HG03439 (cell line): ENCODE measurements around the gene ESM1.
"Not testable (repeated sequence)": the region's sequence is repeated elsewhere in the genome, so short reads cannot be mapped to it uniquely, and the experiment has no call there.

Experiments
- ATAC-seq: cut with Tn5 transposase; IDR thresholded peaks from one replicate; pipeline ENCODE4 v1.9.1; 2021; ENCODE audit warnings: mild to moderate bottlenecking, moderate library complexity; ENCODE audit not compliant: unreplicated experiment

The ESM1 gene, protein sequence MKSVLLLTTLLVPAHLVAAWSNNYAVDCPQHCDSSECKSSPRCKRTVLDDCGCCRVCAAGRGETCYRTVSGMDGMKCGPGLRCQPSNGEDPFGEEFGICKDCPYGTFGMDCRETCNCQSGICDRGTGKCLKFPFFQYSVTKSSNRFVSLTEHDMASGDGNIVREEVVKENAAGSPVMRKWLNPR

GRCh38 chr5:54985301-54986268, at the start of gene ESM1:
Gene ESM1 (minus strand): TSS chr5:54985593. CDS start chr5:54985517, 76 bp downstream.
- no peak for ATAC-seq

DNA sequence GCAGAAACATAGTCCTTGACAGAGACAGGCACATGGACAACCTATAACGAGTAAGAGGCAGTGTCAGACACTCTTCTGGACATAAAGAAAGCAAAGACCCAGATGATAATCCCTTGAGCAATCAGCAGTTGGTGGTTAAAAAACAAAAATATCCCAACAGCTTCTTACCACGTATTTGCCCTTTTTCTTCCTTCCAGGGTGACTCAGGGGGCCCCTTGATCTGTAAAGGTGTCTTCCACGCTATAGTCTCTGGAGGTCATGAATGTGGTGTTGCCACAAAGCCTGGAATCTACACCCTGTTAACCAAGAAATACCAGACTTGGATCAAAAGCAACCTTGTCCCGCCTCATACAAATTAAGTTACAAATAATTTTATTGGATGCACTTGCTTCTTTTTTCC, 48.2 kb upstream of the ESM1 start:
- no peak for ATAC-seq

- ATAC-seq, result no peak
Observed at GRCh38 chr5:55031492-55031891, 46.1 kb upstream of the ESM1 start.

DNA sequence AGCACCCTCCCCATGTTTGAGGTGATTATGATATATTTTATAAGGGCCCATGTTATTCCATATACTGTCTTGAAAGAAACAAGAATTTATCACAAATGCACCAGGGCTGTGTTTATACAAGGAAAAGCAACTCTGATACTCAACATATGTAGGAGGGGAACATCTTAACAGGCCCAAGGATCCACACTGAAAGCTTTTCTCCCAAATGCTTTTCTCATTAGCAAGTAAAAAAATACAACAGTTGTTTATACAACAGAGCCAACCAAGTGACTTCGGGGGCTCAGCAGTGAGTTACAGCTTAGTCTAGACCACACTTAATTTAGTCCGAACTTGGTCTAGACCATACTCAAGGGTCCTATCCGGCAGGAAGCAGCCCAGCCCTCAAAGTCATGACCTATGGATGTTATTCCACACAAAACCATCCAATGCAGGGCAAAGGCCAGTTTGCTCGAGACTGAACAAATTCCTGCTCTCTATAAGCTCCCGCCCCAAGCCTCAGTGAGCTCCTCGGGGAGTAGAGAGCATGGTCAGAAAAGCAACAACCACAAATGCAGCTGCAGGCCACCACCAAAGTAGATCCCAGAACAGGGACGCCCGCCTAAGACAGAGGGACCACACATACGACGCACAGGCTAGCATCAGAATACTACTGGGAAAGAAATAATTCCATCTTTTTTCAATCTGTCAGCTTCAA, 45.4 kb upstream of the ESM1 start:
- ATAC-seq, result no peak

DNA sequence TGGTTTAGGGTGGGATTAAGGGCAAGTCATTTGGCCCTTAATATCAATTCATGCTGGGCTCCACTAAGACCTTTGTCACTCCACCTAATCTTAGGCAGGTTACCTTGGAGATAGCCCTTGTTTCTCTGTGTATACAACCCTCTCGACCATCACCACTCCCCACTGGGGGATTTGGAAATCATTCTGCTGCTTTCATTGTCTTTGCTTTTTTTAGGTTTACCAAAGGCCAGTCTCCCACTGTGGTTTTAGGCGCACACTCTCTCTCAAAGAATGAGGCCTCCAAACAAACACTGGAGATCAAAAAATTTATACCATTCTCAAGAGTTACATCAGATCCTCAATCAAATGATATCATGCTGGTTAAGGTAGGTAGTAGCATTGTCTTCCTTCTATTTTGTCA, 44.8 kb upstream of the ESM1 start:
- no peak for ATAC-seq

GRCh38 chr5:55027595-55027994, 42.2 kb upstream of the ESM1 start:
- ATAC-seq, result no peak

DNA sequence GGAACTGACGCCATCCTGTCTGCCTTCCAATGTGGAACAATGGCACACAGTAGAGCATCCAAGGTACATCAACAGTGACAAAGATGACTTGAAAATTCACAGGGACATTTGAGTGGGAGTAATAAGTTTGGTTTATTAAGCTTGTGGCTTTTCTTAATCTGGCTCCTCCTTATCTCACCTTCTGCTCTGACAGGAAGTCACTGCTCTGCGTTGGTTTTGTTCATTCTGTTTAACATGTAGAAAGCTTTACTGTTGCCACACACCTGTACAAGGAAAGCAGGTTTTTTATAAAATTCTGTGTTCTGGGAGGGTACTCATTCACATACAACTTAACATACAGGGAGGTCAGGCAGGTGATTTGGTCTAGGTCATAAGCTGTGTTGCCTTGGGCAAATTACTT, 37.1 kb upstream of the ESM1 start:
- ATAC-seq, result no peak

DNA sequence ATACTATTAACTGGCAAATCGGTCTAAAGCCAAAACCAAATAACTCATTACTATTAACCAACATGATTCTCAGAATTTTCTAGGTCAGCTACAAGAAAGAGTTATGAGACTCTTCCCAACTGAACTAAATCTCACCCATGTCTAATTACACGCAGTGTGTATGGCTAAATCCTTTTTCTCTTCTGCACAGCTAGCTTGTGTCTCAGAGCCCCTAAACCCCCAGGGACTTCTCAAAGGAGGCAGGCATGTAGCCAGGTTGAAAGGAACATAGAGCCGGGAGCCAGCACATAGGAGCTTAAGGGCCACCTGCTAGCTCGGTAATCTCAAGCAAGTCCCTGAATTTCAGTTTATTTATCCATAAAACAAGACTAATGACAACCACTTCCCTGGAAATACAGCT, 36.4 kb upstream of the ESM1 start:
- ATAC-seq, result no peak

- ATAC-seq, result no peak
Observed at GRCh38 chr5:55021410-55021809, 36.0 kb upstream of the ESM1 start.

DNA sequence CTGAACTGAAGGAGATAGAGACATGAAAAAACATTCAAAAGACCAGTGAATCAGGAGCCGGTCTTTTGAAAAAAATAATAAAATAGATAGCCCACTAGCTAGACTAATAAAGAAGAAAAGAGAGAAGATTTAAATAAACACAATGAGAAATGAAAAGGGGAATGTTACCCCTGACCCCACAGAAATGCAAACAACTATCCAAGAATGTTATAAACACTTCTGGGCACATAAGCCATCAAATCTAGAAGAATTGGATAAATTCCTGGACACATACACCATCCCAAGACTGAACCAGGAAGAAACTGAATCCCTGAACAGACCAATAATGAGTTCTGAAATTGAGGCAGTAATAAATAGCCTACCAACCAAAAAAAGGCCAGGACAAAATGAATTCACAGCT, 24.8 kb upstream of the ESM1 start:
- ATAC-seq, result not testable (repeated sequence)

- ATAC-seq, result no peak
Observed at GRCh38 chr5:55004729-55005128, 19.3 kb upstream of the ESM1 start.

DNA sequence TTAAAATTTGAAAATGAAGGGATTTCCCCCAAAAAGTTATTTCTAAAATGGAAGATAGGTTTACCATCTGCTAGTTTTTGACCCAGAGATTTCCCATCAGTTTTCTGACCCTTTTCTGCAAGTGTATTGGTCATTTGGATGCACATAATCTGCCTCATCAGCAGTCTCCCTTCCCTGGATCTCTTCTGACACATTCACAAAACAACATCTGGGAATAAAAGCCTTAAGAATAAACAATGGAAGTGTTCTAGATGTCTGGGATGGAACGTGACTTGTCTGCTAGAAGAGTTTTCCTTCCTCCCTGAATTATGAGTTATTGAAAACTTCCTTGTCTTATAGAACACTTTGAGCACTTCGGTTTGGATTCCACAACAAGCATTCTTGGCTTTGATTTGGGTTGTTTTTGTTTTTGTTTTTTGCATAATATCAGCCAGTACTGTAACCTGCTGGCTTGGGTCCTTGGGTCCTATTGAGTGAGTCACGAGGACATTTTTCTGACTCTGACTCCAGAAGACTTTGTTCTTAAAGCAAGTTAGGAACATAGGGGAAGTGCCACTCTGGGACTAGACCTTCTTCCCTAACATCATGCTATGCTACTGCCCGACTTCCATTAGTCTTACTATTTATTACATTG, 18.2 kb upstream of the ESM1 start:
- no peak for ATAC-seq

DNA sequence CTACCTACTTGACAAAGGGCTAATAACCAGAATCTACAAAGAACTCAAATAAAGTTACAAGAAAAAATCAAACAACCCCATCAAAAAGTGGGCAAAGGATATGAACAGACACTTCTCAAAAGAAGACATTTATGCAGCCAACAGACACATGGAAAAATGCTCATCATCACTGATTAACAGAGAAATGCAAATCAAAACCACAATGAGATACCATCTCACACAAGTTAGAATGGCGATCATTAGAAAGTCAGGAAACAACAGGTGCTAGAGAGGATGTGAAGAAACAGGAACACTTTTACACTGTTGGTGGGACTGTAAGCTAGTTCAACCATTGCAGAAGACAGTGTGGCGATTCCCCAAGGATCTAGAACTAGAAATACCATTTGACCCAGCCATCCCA, 16.8 kb upstream of the ESM1 start:
- not testable (repeated sequence) for ATAC-seq

- ATAC-seq, result no peak
Observed at GRCh38 chr5:54997081-54997480, 11.7 kb upstream of the ESM1 start.

DNA sequence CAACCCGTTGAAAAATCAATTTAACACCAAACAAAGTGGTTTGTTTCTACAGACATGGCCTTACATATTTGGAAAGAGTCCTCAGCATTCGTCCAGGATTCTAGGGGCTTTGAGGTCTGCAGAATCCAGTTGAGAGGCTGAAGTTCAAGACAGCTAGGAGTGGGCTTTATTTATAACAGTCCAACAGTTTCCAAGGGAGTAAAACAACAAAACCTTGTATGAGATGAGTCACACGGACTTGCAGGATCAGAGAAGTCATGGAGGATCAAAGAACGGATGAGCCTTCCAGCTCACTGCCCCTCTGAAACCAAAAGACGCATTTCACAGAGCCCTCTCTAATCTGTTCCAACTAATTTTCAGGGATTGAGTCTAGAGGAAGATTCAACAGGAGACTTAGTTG, 11.1 kb upstream of the ESM1 start:
- ATAC-seq, result no peak

DNA sequence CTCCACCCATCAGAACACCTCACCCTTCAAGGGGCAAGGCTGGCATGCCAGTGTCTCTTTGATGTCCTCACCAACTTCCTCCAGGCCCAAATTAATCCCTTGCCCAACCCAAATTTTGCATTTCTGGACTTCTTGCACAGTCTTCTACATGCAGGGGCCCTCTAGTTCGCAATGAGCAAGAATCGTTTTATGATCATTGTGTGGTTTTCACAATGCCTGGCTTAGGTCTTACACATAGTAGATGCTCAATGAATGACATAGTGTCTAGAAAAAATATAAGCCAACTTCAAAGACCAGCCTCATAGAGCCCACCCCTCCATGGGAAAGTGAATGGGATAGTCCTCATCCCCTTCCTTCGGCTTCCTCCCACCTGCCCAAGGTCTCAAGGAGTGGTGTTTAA, 9.8 kb upstream of the ESM1 start:
- no peak for ATAC-seq

- ATAC-seq, result no peak
Observed at GRCh38 chr5:54994628-54995027, 9.2 kb upstream of the ESM1 start.

- no peak for ATAC-seq
Observed at GRCh38 chr5:54993318-54993717, 7.9 kb upstream of the ESM1 start.

DNA sequence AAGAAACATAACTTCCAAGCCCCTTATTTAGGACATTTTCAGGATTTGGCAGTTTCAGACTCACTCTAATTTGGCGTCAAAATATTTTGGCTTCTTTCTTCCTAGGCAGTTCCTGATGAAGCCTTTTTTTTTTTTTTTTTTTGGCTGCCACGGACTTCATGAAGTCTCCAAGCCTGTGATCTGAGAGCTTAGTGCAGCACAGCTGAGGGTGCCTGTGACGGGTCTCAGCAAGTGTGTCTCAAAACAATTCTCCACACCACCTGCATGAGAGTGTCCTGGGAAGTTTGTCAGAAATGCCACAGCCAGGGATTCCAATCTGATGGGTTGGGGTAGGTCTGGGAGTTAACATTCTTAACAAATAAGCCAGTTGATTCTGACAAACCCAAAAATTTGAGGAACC, 6.0 kb upstream of the ESM1 start:
- ATAC-seq, result no peak

GRCh38 chr5:54990841-54991258, 5.5 kb upstream of the ESM1 start:
- no peak for ATAC-seq

DNA sequence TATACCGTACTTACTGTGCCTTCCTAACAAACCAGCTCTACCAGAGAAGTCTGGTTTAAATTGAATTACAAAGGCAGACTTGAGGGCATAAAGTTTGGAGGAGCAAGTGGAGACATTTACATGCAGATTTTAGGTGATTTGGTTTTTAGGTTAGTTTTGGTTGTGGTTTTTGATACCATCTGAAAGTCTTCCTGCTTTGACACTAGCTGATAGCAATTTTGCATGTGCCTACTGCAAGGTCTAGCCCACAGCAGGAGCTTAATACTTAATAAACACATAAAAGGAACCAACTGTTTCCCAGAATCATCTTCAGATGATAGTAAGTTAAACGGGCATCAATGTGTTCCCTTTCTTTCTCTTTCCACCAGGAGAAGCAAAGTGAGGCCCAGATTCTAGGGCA, 3.4 kb upstream of the ESM1 start:
- no peak for ATAC-seq
